ENCODE data around the gene CIRBP.
A peak's percentile ranks its signal among the peaks of the same experiment; 100 is the strongest.

CIRBP gene

DNA sequence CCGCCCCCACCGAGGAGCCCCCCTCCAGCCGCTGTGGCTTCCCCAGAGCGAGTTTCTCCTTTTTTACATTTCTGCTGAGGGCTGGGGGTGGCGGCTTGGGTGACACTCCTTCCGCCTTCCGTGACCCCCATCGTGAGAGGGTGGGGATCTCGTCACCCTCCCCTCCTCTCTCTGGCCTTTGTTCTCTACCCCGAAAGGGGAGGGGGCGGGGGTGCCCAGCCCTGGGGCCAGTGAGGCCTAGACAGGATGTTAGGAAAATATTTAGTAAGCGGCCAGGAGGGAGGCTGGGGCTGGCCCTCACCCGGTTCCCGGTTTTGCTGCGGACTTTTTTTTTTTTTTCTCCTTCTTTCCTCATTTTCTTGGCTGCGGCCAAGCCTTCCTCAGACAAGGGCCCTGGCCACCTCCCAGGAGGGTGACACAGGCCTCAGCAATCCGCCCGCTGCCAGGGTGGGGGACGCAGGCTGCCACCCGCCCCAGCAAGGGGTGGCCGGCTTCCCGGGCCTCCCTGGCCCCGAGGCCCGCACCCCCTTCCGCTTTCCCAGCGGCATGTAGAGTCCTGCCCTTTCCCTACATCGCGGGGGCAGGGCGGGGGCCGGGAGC is 16.8 kb upstream of the CIRBP start:
- H3K4me1 ChIP-seq (ENCODE audit: control insufficient read depth, low read length): peaks cover 65% of the 10 kb centered on the region
- H3K27ac ChIP-seq (ENCODE audit: low read depth, low read length): peak overlapping the region; percentile 94
- peak overlapping the region; percentile 94 for H3K4me2 ChIP-seq (ENCODE audit: low read length)
- H3K36me3 ChIP-seq (ENCODE audit: control insufficient read depth, low read length): peaks cover 71% of the 10 kb centered on the region
- peaks cover 11% of the 10 kb centered on the region; the same call in 1 of the 2 replicates for H4K20me1 ChIP-seq (ENCODE audit: control insufficient read depth, insufficient read depth, low read depth, low read length)
- peaks cover 20% of the 10 kb centered on the region for H3F3A ChIP-seq (ENCODE audit: control insufficient read depth, insufficient read depth)
- TF ChIP-seq, protein P1, sequence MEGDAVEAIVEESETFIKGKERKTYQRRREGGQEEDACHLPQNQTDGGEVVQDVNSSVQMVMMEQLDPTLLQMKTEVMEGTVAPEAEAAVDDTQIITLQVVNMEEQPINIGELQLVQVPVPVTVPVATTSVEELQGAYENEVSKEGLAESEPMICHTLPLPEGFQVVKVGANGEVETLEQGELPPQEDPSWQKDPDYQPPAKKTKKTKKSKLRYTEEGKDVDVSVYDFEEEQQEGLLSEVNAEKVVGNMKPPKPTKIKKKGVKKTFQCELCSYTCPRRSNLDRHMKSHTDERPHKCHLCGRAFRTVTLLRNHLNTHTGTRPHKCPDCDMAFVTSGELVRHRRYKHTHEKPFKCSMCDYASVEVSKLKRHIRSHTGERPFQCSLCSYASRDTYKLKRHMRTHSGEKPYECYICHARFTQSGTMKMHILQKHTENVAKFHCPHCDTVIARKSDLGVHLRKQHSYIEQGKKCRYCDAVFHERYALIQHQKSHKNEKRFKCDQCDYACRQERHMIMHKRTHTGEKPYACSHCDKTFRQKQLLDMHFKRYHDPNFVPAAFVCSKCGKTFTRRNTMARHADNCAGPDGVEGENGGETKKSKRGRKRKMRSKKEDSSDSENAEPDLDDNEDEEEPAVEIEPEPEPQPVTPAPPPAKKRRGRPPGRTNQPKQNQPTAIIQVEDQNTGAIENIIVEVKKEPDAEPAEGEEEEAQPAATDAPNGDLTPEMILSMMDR (IDR thresholded peaks at IDR 0.05; ENCODE audit: low read depth, low read length, poor library complexity, severe bottlenecking): no peak
- TF ChIP-seq EZH2phosphoT487 (IDR thresholded peaks at IDR 0.05; ENCODE audit: borderline replicate concordance, low read length): no peak
- H3K9me2 ChIP-seq (replicated peaks; ENCODE audit: control insufficient read depth, low read length): no peaks in the 10 kb centered on the region
- no peaks in the 10 kb centered on the region for H3K27me3 ChIP-seq (ENCODE audit: control insufficient read depth, low read length)
- H3K9me3 ChIP-seq (ENCODE audit: control insufficient read depth, insufficient read depth, low read length): no peaks in the 10 kb centered on the region
- H3K79me2 ChIP-seq (ENCODE audit: control insufficient read depth, low read length): peaks cover 64% of the 10 kb centered on the region
- peak overlapping the region; percentile 96 for H3K4me3 ChIP-seq (ENCODE audit: low read length)

DNA sequence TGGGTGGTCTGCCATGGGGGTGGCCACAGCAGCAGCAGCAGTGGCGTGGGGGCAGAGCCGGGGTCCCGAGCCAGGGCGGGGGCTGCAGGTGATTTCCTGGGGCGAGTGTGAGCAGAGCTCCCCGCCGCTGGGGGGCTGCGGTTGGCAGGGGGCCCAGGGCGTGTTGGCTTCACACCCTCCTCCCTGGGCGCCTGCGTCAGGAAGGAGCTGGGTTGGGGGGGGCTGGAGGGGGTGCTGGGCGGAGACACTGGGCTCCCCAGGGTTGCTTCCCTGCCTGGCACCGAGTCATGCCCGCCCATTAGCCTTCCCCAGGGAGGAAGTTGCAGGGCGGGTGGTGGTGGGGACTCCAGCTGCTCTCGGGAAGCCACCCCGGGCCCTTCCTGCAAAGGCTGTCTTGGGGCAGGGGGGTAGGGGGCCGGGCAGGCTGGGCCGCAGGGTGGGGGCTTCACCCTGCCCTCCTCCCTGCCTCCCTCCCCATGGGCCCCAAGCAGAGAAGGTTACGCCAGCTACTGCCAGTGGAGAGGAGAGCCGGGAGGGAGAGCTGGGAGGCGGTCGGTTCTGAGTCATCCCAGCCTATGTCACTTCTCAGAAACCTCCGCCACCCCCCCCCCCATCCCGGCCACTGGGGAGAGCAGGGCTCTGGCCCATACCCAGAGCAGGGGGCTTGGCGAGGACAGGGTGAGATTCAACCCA is 16.2 kb upstream of the CIRBP start:
- Histone ChIP-seq H3K4me3 (ENCODE audit: low read length) (peak overlapping the region; percentile 96), H3F3A (ENCODE audit: control insufficient read depth, insufficient read depth) (peaks cover 25% of the 10 kb centered on the region), H3K27ac (ENCODE audit: low read depth, low read length) (peak overlapping the region; percentile 94), H3K9me3 (ENCODE audit: control insufficient read depth, insufficient read depth, low read length) (no peaks in the 10 kb centered on the region), H3K4me2 (ENCODE audit: low read length) (peak overlapping the region; percentile 94), H3K4me1 (ENCODE audit: control insufficient read depth, low read length) (peaks cover 66% of the 10 kb centered on the region), H3K9me2 (replicated peaks; ENCODE audit: control insufficient read depth, low read length) (no peaks in the 10 kb centered on the region), H3K27me3 (ENCODE audit: control insufficient read depth, low read length) (no peaks in the 10 kb centered on the region), H4K20me1 (ENCODE audit: control insufficient read depth, insufficient read depth, low read depth, low read length) (peaks cover 11% of the 10 kb centered on the region; the same call in 1 of the 2 replicates), H3K79me2 (ENCODE audit: control insufficient read depth, low read length) (peaks cover 67% of the 10 kb centered on the region), H3K36me3 (ENCODE audit: control insufficient read depth, low read length) (peaks cover 74% of the 10 kb centered on the region)
- TF ChIP-seq EZH2phosphoT487 (IDR thresholded peaks at IDR 0.05; ENCODE audit: borderline replicate concordance, low read length): no peak
- TF ChIP-seq, protein P1 (IDR thresholded peaks at IDR 0.05; ENCODE audit: low read depth, low read length, poor library complexity, severe bottlenecking): peak; percentile 34

DNA sequence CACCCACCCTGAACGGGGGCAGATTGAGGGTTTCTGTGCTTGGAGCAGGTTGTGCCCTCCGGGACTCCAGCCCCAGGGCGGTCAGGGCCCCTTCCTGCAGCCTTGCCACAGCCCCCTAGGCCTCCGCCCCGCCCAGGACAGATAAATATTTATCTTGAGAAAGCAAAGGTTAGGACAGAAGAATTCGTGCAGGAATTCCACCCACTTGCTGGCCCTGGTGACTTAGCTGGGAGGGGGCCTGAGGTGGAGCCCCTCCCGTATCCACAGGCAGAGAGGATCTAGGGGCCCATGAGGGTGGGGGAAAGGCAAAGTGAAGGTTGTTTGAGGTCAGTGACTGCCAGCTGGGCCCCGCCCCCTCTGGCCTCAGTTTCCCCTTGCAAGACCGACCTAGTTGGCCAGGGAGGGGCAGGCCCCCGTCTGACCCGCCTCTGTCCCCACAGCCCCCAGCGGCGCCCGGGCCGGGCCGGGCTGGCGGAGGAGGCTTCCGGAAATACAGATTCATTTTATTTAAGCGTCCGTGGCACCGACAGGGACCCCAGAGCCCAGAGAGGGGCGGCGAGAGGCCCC is 15.5 kb upstream of the CIRBP start:
- H3K9me2 ChIP-seq (replicated peaks; ENCODE audit: control insufficient read depth, low read length): no peaks in the 10 kb centered on the region
- peaks cover 78% of the 10 kb centered on the region for H3K36me3 ChIP-seq (ENCODE audit: control insufficient read depth, low read length)
- peaks cover 70% of the 10 kb centered on the region for H3K4me1 ChIP-seq (ENCODE audit: control insufficient read depth, low read length)
- no peaks in the 10 kb centered on the region for H3K27me3 ChIP-seq (ENCODE audit: control insufficient read depth, low read length)
- H3F3A ChIP-seq (ENCODE audit: control insufficient read depth, insufficient read depth): peaks cover 30% of the 10 kb centered on the region
- no peak for TF ChIP-seq EZH2phosphoT487 (IDR thresholded peaks at IDR 0.05; ENCODE audit: borderline replicate concordance, low read length)
- TF ChIP-seq, protein P1 (IDR thresholded peaks at IDR 0.05; ENCODE audit: low read depth, low read length, poor library complexity, severe bottlenecking): no peak
- peak overlapping the region; percentile 96 for H3K4me3 ChIP-seq (ENCODE audit: low read length)
- H3K79me2 ChIP-seq (ENCODE audit: control insufficient read depth, low read length): peaks cover 72% of the 10 kb centered on the region
- H3K9me3 ChIP-seq (ENCODE audit: control insufficient read depth, insufficient read depth, low read length): no peaks in the 10 kb centered on the region
- peak overlapping the region; percentile 94 for H3K4me2 ChIP-seq (ENCODE audit: low read length)
- H4K20me1 ChIP-seq (ENCODE audit: control insufficient read depth, insufficient read depth, low read depth, low read length): peaks cover 11% of the 10 kb centered on the region; the same call in 1 of the 2 replicates
- H3K27ac ChIP-seq (ENCODE audit: low read depth, low read length): peak overlapping the region; percentile 94

All from DOHH2 (cell line).